ENCODE measurements around the gene CPLX1. TPM values are rescaled to one million over a fixed set of nuclear protein-coding genes. Genes with fewer than 3 reads are reported as not detected.

Gene CPLX1
- total RNA-seq, 3 donors from 2014 or later = 0.16 to 2.6 (median 1.2) TPM

DNA sequence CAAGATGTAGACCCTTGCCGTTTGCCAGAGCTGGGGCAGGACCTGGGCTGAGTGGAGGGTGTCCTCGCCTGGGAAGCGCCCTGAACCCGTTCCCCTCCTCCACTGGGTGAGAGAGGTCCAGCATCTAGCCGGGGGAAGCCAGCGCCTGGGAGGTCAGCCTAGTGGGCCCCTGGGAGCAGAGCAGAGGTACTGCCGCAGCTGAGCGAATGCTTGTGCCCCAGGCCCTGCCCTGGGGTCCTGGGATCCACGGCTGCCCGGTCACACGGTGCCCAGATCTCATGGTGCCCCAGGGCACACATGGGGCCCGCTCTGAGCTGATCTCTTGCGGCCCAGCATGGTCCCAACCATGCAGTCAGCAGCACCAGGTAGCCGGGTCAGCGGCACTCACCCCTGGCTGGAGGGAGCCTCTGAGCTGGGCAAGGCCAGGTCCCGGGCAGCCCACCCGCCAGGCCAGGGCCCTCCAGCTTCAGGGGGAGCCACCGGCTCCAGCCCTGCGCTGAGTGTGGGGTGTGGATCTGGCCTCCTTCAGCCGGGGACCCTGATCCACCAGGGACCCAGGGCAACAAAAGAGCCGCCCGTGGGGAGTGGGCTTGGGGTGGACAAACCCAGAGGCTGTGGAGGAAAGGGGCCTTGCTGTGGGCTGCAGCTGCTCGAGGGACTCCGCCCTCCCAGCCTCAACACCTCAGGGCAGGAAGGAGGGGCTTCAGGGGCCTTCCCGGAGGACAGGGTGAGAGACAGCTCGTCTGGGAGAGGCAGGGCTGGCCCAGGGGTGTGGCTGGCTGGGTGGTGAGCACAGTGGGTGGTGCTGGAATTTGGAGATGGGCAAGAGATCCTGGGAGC lies 4.1 kb upstream of the CPLX1 start:
- TF ChIP-seq, protein P1, sequence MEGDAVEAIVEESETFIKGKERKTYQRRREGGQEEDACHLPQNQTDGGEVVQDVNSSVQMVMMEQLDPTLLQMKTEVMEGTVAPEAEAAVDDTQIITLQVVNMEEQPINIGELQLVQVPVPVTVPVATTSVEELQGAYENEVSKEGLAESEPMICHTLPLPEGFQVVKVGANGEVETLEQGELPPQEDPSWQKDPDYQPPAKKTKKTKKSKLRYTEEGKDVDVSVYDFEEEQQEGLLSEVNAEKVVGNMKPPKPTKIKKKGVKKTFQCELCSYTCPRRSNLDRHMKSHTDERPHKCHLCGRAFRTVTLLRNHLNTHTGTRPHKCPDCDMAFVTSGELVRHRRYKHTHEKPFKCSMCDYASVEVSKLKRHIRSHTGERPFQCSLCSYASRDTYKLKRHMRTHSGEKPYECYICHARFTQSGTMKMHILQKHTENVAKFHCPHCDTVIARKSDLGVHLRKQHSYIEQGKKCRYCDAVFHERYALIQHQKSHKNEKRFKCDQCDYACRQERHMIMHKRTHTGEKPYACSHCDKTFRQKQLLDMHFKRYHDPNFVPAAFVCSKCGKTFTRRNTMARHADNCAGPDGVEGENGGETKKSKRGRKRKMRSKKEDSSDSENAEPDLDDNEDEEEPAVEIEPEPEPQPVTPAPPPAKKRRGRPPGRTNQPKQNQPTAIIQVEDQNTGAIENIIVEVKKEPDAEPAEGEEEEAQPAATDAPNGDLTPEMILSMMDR (IDR thresholded peaks at IDR 0.05) = no peak
- no peak for TF ChIP-seq POLR2A (IDR thresholded peaks at IDR 0.05)
- TF ChIP-seq POLR2AphosphoS5 (IDR thresholded peaks at IDR 0.05) = no peak
- Histone ChIP-seq H3K36me3 (no peaks in the 10 kb centered on the region), H3K27me3 (peaks cover 11 to 44% of the 10 kb centered on the region in 2 donors), H3K9me3 (peaks cover 11 to 19% of the 10 kb centered on the region in 2 donors), H3K4me1 (peaks cover 4 to 12% of the 10 kb centered on the region in 2 donors), H3K4me3 (no peak overlapping the region), H3K27ac (no peak overlapping the region)
- DNase-seq (ENCODE audit: low spot score in 2 of 2) = no peak
- intact Hi-C loops (cut with DNase I; ENCODE audit: low total_unique reads) = no loop called here

- Histone ChIP-seq H3K4me1 (peaks cover 4 to 12% of the 10 kb centered on the region in 2 donors), H3K27me3 (peaks cover 16 to 51% of the 10 kb centered on the region in 2 donors), H3K36me3 (no peaks in the 10 kb centered on the region), H3K4me3 (no peak overlapping the region), H3K27ac (no peak overlapping the region), H3K9me3 (peaks cover 11 to 19% of the 10 kb centered on the region in 2 donors)
- no peak for DNase-seq (ENCODE audit: low spot score in 2 of 2)
- TF ChIP-seq, protein P1 (IDR thresholded peaks at IDR 0.05) = no peak
- intact Hi-C loops (cut with DNase I; ENCODE audit: low total_unique reads) = no loop called here
These were observed 3.4 kb upstream of the CPLX1 start for GRCh38 chr4:829291-829690.

GRCh38 chr4:828641-829271 lies 2.8 kb upstream of the CPLX1 start:
- no peak overlapping the region for H3K4me3 ChIP-seq
- TF ChIP-seq, protein P1 (IDR thresholded peaks at IDR 0.05) = no peak
- TF ChIP-seq POLR2A (IDR thresholded peaks at IDR 0.05) (no peak), POLR2AphosphoS5 (IDR thresholded peaks at IDR 0.05) (no peak)
- no peak overlapping the region for H3K27ac ChIP-seq
- intact Hi-C loops (cut with DNase I; ENCODE audit: low total_unique reads) = no loop called here
- H3K9me3 ChIP-seq = peaks cover 11 to 19% of the 10 kb centered on the region in 2 donors
- no peaks in the 10 kb centered on the region for H3K36me3 ChIP-seq
- H3K27me3 ChIP-seq = peaks cover 16 to 56% of the 10 kb centered on the region in 2 donors
- H3K4me1 ChIP-seq = peaks cover 4 to 12% of the 10 kb centered on the region in 2 donors
- DNase-seq (ENCODE audit: low spot score in 2 of 2) = no peak

DNA sequence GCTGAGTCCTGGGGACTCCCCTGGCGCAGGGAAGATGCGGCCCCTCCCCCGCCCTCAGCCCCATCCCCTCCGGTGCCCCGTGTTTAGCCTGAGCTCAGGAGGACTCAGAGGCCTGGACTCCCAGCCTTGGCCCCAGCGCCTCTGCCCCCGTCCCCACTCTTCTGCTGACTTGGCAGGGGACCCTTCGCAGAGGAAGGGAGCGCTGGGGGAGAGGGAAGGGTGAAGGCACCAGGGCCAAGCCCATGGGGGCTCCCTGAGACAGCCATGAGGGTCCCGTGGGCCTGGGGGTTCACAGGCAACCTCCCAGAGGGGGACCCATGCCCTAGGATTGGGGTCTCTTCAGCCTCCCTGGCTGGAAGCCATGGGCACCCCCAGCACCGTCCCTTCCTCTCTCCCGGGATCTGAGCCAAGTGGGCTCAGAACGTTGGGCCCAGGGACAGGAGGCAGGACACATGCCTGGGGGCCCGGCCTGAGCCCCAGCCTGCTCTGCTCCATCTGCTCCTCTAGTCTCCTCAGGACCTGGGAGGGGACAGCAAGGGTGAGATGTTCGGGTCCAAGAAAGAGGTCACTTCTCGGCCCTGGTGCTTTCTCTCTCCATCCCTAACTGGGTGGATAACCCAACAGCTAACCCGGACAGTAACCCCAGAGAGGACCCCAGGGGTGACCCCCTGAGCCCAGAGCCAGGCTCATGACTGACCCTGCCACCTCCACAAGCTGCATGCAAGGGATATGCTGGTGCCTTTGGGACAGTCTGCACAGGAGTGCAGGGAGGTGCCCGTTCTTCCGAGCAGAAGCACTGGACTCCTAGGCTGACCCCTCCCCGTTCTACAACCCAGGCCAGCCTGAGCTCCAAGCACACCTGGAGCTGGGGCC lies 1.5 kb upstream of the CPLX1 start:
- no peak for TF ChIP-seq POLR2A (IDR thresholded peaks at IDR 0.05)
- TF ChIP-seq, protein P1 (IDR thresholded peaks at IDR 0.05) = no peak
- TF ChIP-seq POLR2AphosphoS5 (IDR thresholded peaks at IDR 0.05) = no peak
- intact Hi-C loops (cut with DNase I; ENCODE audit: low total_unique reads) = no loop called here
- H3K27me3 ChIP-seq = peaks cover 16 to 69% of the 10 kb centered on the region in 2 donors
- no peaks in the 10 kb centered on the region for H3K36me3 ChIP-seq
- peaks cover 4 to 12% of the 10 kb centered on the region in 2 donors for H3K4me1 ChIP-seq
- H3K27ac ChIP-seq = no peak overlapping the region
- H3K4me3 ChIP-seq = peak overlapping the region in 1 of 3 donors; percentile 56
- peaks cover 11 to 16% of the 10 kb centered on the region in 2 donors for H3K9me3 ChIP-seq
- peak in 1 of 2 donors; percentile 34 for DNase-seq (ENCODE audit: low spot score in 2 of 2)
